HUES6 (cell line): ENCODE measurements around the gene TRIM73.
A peak's percentile ranks its signal among the peaks of the same experiment; 100 is the strongest.
"Not testable (repeated sequence)": the region's sequence is repeated elsewhere in the genome, so short reads cannot be mapped to it uniquely, and the experiment has no call there.

ENCODE experiments used
- H3K27ac ChIP-seq: 2 replicates; pipeline ENCODE4 v1.7.0; 2013; ENCODE audit warnings: low read depth, mild to moderate bottlenecking, low read length, inconsistent platforms
- H3K27me3 ChIP-seq: 2 replicates; pipeline ENCODE4 v1.6.1; 2013; ENCODE audit warnings: low read length; ENCODE audit not compliant: control insufficient read depth, insufficient read depth
- H3K36me3 ChIP-seq: 2 replicates; pipeline ENCODE4 v1.6.1; 2013; ENCODE audit warnings: low read length; ENCODE audit not compliant: control insufficient read depth, insufficient read depth
- H3K4me1 ChIP-seq: 2 replicates; pipeline ENCODE4 v1.6.1; 2013; ENCODE audit warnings: low read length; ENCODE audit not compliant: control insufficient read depth, insufficient read depth
- H3K4me3 ChIP-seq: 2 replicates; pipeline ENCODE4 v1.5.1; 2013; ENCODE audit warnings: low read depth, low read length
- H3K9ac ChIP-seq: one replicate; pipeline ENCODE4 v1.6.1; 2013; ENCODE audit warnings: mild to moderate bottlenecking, low read length
- H3K9me3 ChIP-seq: 2 replicates; pipeline ENCODE4 v1.6.1; 2013; ENCODE audit warnings: low read depth, low read length; ENCODE audit not compliant: control insufficient read depth, insufficient read depth

TRIM73 gene

GRCh38 chr7:75418292-75418858 lies 22.9 kb downstream of the TRIM73 start:
- H3K9me3 ChIP-seq, H3K27ac ChIP-seq, H3K4me3 ChIP-seq, H3K27me3 ChIP-seq, H3K4me1 ChIP-seq, H3K9ac ChIP-seq: not testable (repeated sequence)
- peaks cover 40% of the 10 kb centered on the region for H3K36me3 ChIP-seq

GRCh38 chr7:75419210-75419609 lies 23.8 kb downstream of the TRIM73 start:
- not testable (repeated sequence) for H3K9me3 ChIP-seq, H3K27me3 ChIP-seq, H3K4me1 ChIP-seq, H3K4me3 ChIP-seq, H3K9ac ChIP-seq, H3K27ac ChIP-seq
- H3K36me3 ChIP-seq = peaks cover 48% of the 10 kb centered on the region

- H3K9me3 ChIP-seq, H3K27me3 ChIP-seq, H3K27ac ChIP-seq, H3K4me3 ChIP-seq, H3K9ac ChIP-seq, H3K4me1 ChIP-seq: not testable (repeated sequence)
- H3K36me3 ChIP-seq = peaks cover 51% of the 10 kb centered on the region
Measured at GRCh38 chr7:75419693-75420092, 24.3 kb downstream of the TRIM73 start.

GRCh38 chr7:75420152-75420551 lies 24.7 kb downstream of the TRIM73 start:
- H3K27me3 ChIP-seq, H3K27ac ChIP-seq, H3K4me3 ChIP-seq, H3K9ac ChIP-seq, H3K9me3 ChIP-seq, H3K4me1 ChIP-seq: not testable (repeated sequence)
- peaks cover 47% of the 10 kb centered on the region for H3K36me3 ChIP-seq

GRCh38 chr7:75421798-75422710 lies 26.6 kb downstream of the TRIM73 start:
- not testable (repeated sequence) for H3K4me3 ChIP-seq, H3K9me3 ChIP-seq, H3K4me1 ChIP-seq, H3K9ac ChIP-seq, H3K27me3 ChIP-seq, H3K27ac ChIP-seq
- peaks cover 33% of the 10 kb centered on the region for H3K36me3 ChIP-seq

- not testable (repeated sequence) for H3K9me3 ChIP-seq, H3K4me3 ChIP-seq, H3K27me3 ChIP-seq, H3K4me1 ChIP-seq, H3K27ac ChIP-seq, H3K9ac ChIP-seq
- peaks cover 36% of the 10 kb centered on the region for H3K36me3 ChIP-seq
Measured at GRCh38 chr7:75423481-75423880, 28.1 kb downstream of the TRIM73 start.

GRCh38 chr7:75439000-75439399 lies 43.6 kb downstream of the TRIM73 start:
- H3K27me3 ChIP-seq, H3K9ac ChIP-seq, H3K27ac ChIP-seq, H3K9me3 ChIP-seq, H3K4me3 ChIP-seq, H3K4me1 ChIP-seq: not testable (repeated sequence)
- peaks cover 62% of the 10 kb centered on the region for H3K36me3 ChIP-seq

- not testable (repeated sequence) for H3K4me1 ChIP-seq, H3K27ac ChIP-seq, H3K27me3 ChIP-seq, H3K9me3 ChIP-seq
- Histone ChIP-seq H3K9ac (peak overlapping the region; percentile 62), H3K36me3 (peaks cover 32% of the 10 kb centered on the region), H3K4me3 (peak overlapping the region; percentile 58)
Measured at GRCh38 chr7:75442101-75442464, 46.7 kb downstream of the TRIM73 start.

- peak overlapping the region; percentile 78 for H3K9ac ChIP-seq
- H3K27ac ChIP-seq, H3K4me1 ChIP-seq: not testable (repeated sequence)
Measured at GRCh38 chr7:75442465-75443111, 47.2 kb downstream of the TRIM73 start.

GRCh38 chr7:75449946-75450345 lies 54.5 kb downstream of the TRIM73 start:
- not testable (repeated sequence) for H3K27me3 ChIP-seq, H3K9me3 ChIP-seq, H3K36me3 ChIP-seq, H3K27ac ChIP-seq, H3K9ac ChIP-seq, H3K4me1 ChIP-seq, H3K4me3 ChIP-seq

More at GRCh38 chr7:75442465-75443111, 47.2 kb downstream of the TRIM73 start:
- not testable (repeated sequence) for H3K27me3 ChIP-seq, H3K9me3 ChIP-seq
- Histone ChIP-seq H3K4me3 (peak overlapping the region; percentile 64), H3K36me3 (peaks cover 27% of the 10 kb centered on the region)

GRCh38 chr7:75452494-75452955 lies 57.1 kb downstream of the TRIM73 start:
- not testable (repeated sequence) for H3K4me1 ChIP-seq, H3K9ac ChIP-seq, H3K27me3 ChIP-seq, H3K27ac ChIP-seq, H3K9me3 ChIP-seq, H3K4me3 ChIP-seq, H3K36me3 ChIP-seq
